ENCODE data around the gene GPR55.

DNA sequence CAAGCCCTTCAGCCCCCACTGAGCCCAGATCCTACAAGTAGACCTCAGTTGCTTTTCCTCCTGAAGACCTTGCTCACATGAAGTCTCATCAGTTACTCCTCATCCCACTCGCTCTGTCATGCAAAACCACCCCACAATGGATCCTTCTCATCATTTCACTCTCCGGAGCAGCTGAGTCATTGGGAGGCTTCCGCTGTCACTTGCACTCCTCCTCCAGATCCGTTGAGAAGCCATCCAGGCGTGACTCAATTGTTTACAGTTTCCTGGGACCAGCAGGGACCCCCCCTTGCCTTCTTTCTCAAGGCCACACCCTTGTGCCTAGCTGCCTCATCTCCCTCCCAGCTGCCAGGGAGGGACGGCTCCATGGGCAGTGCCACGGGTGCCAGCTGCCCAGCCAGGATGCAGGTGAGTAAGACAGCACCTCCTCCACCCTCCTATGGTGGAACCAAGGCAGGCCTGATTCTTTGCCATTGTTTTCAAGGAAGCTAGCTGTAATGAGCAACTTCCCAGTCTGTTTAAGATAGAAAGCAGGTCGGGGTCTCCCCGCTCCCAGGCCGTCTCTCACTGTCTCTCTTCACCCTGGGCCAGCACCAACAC lies 16.3 kb downstream of the GPR55 start:
- TF ChIP-seq CTCF (IDR thresholded peaks at IDR 0.05): no peak
- TF ChIP-seq POLR2A (IDR thresholded peaks at IDR 0.05): no peak
